ENCODE measurements around the gene IGDCC3. TPM values are rescaled to one million over a fixed set of nuclear protein-coding genes. Genes with fewer than 3 reads are reported as not detected.

The IGDCC3 gene
- total RNA-seq, 1 donor from 2014 or later, result 0.27 TPM

- peaks cover 10% of the 10 kb centered on the region for H3K4me1 Mint-ChIP-seq (ENCODE audit: low read depth)
- H3K9me3 Mint-ChIP-seq (ENCODE audit: low read depth), result no peaks in the 10 kb centered on the region
- H3K36me3 Mint-ChIP-seq (ENCODE audit: low read depth), result peaks cover 27% of the 10 kb centered on the region
- H3K27ac Mint-ChIP-seq (ENCODE audit: unreplicated experiment), result no peak overlapping the region
- DNase-seq (ENCODE audit: low spot score), result peak; percentile 66
- TF ChIP-seq CTCF (IDR thresholded peaks at IDR 0.05), result no peak
- H3K27me3 Mint-ChIP-seq (ENCODE audit: low read depth), result no peaks in the 10 kb centered on the region
- H3K4me3 Mint-ChIP-seq (ENCODE audit: unreplicated experiment), result no peak overlapping the region
These were observed 5.7 kb upstream of the IGDCC3 start for GRCh38 chr15:65383456-65383855.

GRCh38 chr15:65382921-65383320 is 5.1 kb upstream of the IGDCC3 start:
- peak; percentile 62 for DNase-seq (ENCODE audit: low spot score)
- Mint-ChIP-seq H3K36me3 (ENCODE audit: low read depth) (peaks cover 25% of the 10 kb centered on the region), H3K9me3 (ENCODE audit: low read depth) (no peaks in the 10 kb centered on the region), H3K27me3 (ENCODE audit: low read depth) (no peaks in the 10 kb centered on the region), H3K27ac (ENCODE audit: unreplicated experiment) (no peak overlapping the region), H3K4me3 (ENCODE audit: unreplicated experiment) (no peak overlapping the region), H3K4me1 (ENCODE audit: low read depth) (peaks cover 13% of the 10 kb centered on the region)
- no peak for TF ChIP-seq CTCF (IDR thresholded peaks at IDR 0.05)

GRCh38 chr15:65382146-65382491 is 4.3 kb upstream of the IGDCC3 start:
- no peaks in the 10 kb centered on the region for H3K9me3 Mint-ChIP-seq (ENCODE audit: low read depth)
- H3K27ac Mint-ChIP-seq (ENCODE audit: unreplicated experiment), result no peak overlapping the region
- no peak overlapping the region for H3K4me3 Mint-ChIP-seq (ENCODE audit: unreplicated experiment)
- no peaks in the 10 kb centered on the region for H3K27me3 Mint-ChIP-seq (ENCODE audit: low read depth)
- H3K36me3 Mint-ChIP-seq (ENCODE audit: low read depth), result peaks cover 25% of the 10 kb centered on the region
- DNase-seq (ENCODE audit: low spot score), result no peak
- TF ChIP-seq CTCF (IDR thresholded peaks at IDR 0.05), result no peak
- peaks cover 15% of the 10 kb centered on the region for H3K4me1 Mint-ChIP-seq (ENCODE audit: low read depth)

GRCh38 chr15:65381445-65382145 is 3.8 kb upstream of the IGDCC3 start:
- TF ChIP-seq CTCF (IDR thresholded peaks at IDR 0.05), result no peak
- no peak for DNase-seq (ENCODE audit: low spot score)
- H3K36me3 Mint-ChIP-seq (ENCODE audit: low read depth), result peaks cover 25% of the 10 kb centered on the region
- H3K27me3 Mint-ChIP-seq (ENCODE audit: low read depth), result peaks cover 4% of the 10 kb centered on the region
- H3K9me3 Mint-ChIP-seq (ENCODE audit: low read depth), result no peaks in the 10 kb centered on the region
- no peak overlapping the region for H3K27ac Mint-ChIP-seq (ENCODE audit: unreplicated experiment)
- H3K4me3 Mint-ChIP-seq (ENCODE audit: unreplicated experiment), result no peak overlapping the region
- H3K4me1 Mint-ChIP-seq (ENCODE audit: low read depth), result peaks cover 20% of the 10 kb centered on the region

GRCh38 chr15:65379986-65380385 is 2.2 kb upstream of the IGDCC3 start:
- Mint-ChIP-seq H3K27me3 (ENCODE audit: low read depth) (peaks cover 17% of the 10 kb centered on the region), H3K27ac (ENCODE audit: unreplicated experiment) (no peak overlapping the region), H3K9me3 (ENCODE audit: low read depth) (no peaks in the 10 kb centered on the region), H3K4me3 (ENCODE audit: unreplicated experiment) (no peak overlapping the region), H3K4me1 (ENCODE audit: low read depth) (peaks cover 16% of the 10 kb centered on the region), H3K36me3 (ENCODE audit: low read depth) (peaks cover 21% of the 10 kb centered on the region)
- no peak for TF ChIP-seq CTCF (IDR thresholded peaks at IDR 0.05)
- peak; percentile 4 for DNase-seq (ENCODE audit: low spot score)

All from chondrocyte (in vitro differentiated cells).